Measurements from ENCODE around the gene RABAC1.

- no peak for TF ChIP-seq CTCF (IDR thresholded peaks at IDR 0.05; ENCODE audit: low read length)
- TF ChIP-seq EZH2 (optimal IDR thresholded peaks at IDR 0.05; ENCODE audit: low read depth, low read length) = no peak
These were observed 36.5 kb downstream of the RABAC1 start for GRCh38 chr19:41922585-41922984.

All from MM.1S (cell line).